Adrenal gland (tissue), 5 donors: ENCODE results near the gene HHAT.

Experiments
- POLR2A ChIP-seq, 2 donors: fragments of 450-650 bp; IDR thresholded peaks; one replicate each; pipeline ENCODE4 v1.6.1; 2017; ENCODE audit warnings: antibody characterized with exemption in 2 of 2, mild to moderate bottlenecking in 2 of 2, moderate library complexity in 1 of 2
- TF ChIP-seq, protein P1 (sequence below), 6 experiments: fragments of 450-650 bp in 4 of 6; fragments of 200-600 bp in 2 of 6; sonication (generic) in 1 of 6; IDR thresholded peaks; 1 replicate in 5 of 6; 2 replicates in 1 of 6; pipeline versions ENCODE4 v1.5.1 to v1.8.0; 2016 to 2021; ENCODE audit warnings: antibody characterized with exemption in 6 of 6, mild to moderate bottlenecking in 2 of 6, moderate library complexity in 1 of 6
- donor health status: DM: no; HTN: no; CAD: no.

DNA sequence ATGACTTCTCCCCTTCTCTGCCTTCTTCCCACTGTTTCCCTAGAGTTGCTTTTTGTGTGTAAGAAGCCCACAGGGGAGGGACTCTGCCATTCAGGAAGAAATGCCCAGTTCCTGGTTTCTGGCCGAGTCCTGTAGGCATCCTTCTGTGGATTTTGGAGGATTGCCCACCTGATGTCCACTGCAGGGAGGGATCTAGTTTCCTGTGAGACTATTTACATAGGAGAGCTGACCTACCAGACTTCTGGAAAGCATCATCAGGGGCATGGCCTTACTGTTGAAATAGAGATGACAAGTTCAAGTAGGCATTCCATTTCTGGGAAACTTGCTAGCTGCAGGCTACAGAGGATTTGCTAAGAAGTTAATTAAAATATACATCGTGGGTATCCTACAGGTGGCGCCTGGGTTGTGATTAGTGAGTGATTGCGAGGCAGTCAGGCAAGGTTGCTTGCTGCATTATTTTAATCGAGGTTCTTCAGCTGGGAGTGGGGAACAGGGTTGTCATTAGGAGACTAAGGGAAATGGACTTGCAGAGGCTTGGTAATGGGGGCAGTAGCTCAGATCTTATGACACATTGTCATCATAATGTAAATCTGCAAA lies 148.7 kb downstream of the HHAT start:
- TF ChIP-seq, protein P1, sequence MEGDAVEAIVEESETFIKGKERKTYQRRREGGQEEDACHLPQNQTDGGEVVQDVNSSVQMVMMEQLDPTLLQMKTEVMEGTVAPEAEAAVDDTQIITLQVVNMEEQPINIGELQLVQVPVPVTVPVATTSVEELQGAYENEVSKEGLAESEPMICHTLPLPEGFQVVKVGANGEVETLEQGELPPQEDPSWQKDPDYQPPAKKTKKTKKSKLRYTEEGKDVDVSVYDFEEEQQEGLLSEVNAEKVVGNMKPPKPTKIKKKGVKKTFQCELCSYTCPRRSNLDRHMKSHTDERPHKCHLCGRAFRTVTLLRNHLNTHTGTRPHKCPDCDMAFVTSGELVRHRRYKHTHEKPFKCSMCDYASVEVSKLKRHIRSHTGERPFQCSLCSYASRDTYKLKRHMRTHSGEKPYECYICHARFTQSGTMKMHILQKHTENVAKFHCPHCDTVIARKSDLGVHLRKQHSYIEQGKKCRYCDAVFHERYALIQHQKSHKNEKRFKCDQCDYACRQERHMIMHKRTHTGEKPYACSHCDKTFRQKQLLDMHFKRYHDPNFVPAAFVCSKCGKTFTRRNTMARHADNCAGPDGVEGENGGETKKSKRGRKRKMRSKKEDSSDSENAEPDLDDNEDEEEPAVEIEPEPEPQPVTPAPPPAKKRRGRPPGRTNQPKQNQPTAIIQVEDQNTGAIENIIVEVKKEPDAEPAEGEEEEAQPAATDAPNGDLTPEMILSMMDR (IDR thresholded peaks at IDR 0.05), result no peak
- TF ChIP-seq POLR2A (IDR thresholded peaks at IDR 0.05), result no peak
